IMR-90 (cell line): ENCODE results near the gene ATXN1.

Experiments
- BHLHE40 ChIP-seq: fragments of 150-350 bp; IDR thresholded peaks from 2 replicates; pipeline ENCODE4 v1.6.1; 2016; ENCODE audit warnings: mild to moderate bottlenecking, low read depth, low read length
- CEBPB ChIP-seq: IDR thresholded peaks from 2 replicates; pipeline ENCODE4 v1.6.1; 2012; ENCODE audit warnings: low read depth, low read length, improper control_type of control experiment
- CHD1 ChIP-seq: IDR thresholded peaks from 2 replicates; pipeline ENCODE4 v1.6.1; 2012; ENCODE audit warnings: low read depth, low read length, improper control_type of control experiment
- CTCF ChIP-seq: conservative IDR thresholded peaks from 2 replicates; pipeline ENCODE4 v1.5.1; 2012; ENCODE audit warnings: mild to moderate bottlenecking, low read depth, low read length, improper control_type of control experiment
- MAFK ChIP-seq: IDR thresholded peaks from 2 replicates; pipeline ENCODE4 v1.6.1; 2012; ENCODE audit warnings: low read depth, low read length, improper control_type of control experiment
- MAZ ChIP-seq: IDR thresholded peaks from 2 replicates; pipeline ENCODE4 v1.6.1; 2012; ENCODE audit warnings: low read depth, mild to moderate bottlenecking, low read length, improper control_type of control experiment, moderate library complexity, borderline replicate concordance
- MXI1 ChIP-seq: IDR thresholded peaks from 2 replicates; pipeline ENCODE4 v1.6.1; 2012; ENCODE audit warnings: low read depth, mild to moderate bottlenecking, low read length, moderate library complexity, borderline replicate concordance
- POLR2A ChIP-seq: IDR thresholded peaks from 2 replicates; pipeline ENCODE4 v1.6.1; 2012; ENCODE audit warnings: mild to moderate bottlenecking, low read depth, low read length
- RAD21 ChIP-seq: IDR thresholded peaks from 2 replicates; pipeline ENCODE4 v1.6.1; 2012; ENCODE audit warnings: low read length, improper control_type of control experiment
- RCOR1 ChIP-seq: IDR thresholded peaks from 2 replicates; pipeline ENCODE4 v1.6.1; 2012; ENCODE audit warnings: mild to moderate bottlenecking, low read length, improper control_type of control experiment; ENCODE audit not compliant: insufficient replicate concordance
- SMC3 ChIP-seq: fragments of 150-350 bp; IDR thresholded peaks from 2 replicates; pipeline ENCODE4 v1.6.1; 2016; ENCODE audit warnings: low read depth, mild to moderate bottlenecking, antibody characterized with exemption, low read length, moderate library complexity
- USF2 ChIP-seq: fragments of 150-350 bp; IDR thresholded peaks from 2 replicates; pipeline ENCODE4 v1.6.1; 2017; ENCODE audit warnings: mild to moderate bottlenecking, antibody characterized with exemption, low read length, low read depth

GRCh38 chr6:16318953-16319720 lies 442.1 kb downstream of the ATXN1 start:
- TF ChIP-seq BHLHE40 (no peak), CTCF (no peak), POLR2A (no peak), MAZ (no peak), USF2 (no peak), MXI1 (no peak), CHD1 (no peak), RAD21 (no peak), SMC3 (no peak), MAFK (no peak), RCOR1 (no peak), CEBPB (no peak)
